Upper lobe of left lung (tissue), 4 donors: ENCODE measurements around the gene MT1H.

Source experiments
- EP300 ChIP-seq, 4 donors: sonication (generic); formaldehyde crosslinking; IDR thresholded peaks; one replicate each; pipeline ENCODE4 v1.5.1; 2017; ENCODE audit warnings: antibody characterized with exemption in 4 of 4, control low read depth in 2 of 4
- POLR2AphosphoS5 ChIP-seq, 2 donors: sonication (generic); formaldehyde crosslinking; IDR thresholded peaks; one replicate each; pipeline ENCODE4 v1.5.1; 2017; ENCODE audit warnings: antibody characterized with exemption in 2 of 2
- TF ChIP-seq, protein P1 (sequence below), 6 experiments: fragments of 450-650 bp in 4 of 6; fragments of 200-600 bp in 2 of 6; sonication (generic) in 2 of 6; IDR thresholded peaks; one replicate each; pipeline ENCODE4 v1.5.1; 2016 to 2019; ENCODE audit warnings: antibody characterized with exemption in 6 of 6

DNA sequence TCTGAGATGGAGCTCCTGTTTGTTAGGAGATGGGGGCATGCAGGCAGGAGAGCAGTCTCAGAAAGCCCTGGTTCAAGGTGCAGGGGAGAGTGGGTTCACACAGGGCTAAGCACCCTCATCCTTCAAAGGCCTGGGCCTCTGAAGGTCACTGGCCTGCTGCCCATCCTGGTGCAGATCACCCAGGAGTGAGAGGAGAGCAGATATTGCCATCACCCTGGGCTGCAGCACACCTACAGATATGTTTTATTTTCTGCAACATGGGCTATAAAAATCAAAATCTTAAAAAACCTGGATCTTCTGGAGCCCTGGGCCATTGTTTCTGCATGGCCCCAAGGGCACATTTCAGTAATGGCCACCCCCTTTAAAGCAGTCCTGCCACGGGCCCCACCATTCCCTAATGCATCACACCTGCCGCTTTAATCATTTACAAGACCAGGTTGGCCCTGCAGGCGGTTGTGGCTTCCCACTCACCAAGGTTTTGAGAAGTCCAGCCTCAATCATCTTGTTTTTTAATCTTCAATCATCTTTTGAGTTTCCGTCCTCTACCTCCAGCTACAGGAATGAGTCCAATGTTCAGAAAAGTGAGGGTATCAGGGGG, 39.9 kb downstream of the MT1H start:
- TF ChIP-seq, protein P1, sequence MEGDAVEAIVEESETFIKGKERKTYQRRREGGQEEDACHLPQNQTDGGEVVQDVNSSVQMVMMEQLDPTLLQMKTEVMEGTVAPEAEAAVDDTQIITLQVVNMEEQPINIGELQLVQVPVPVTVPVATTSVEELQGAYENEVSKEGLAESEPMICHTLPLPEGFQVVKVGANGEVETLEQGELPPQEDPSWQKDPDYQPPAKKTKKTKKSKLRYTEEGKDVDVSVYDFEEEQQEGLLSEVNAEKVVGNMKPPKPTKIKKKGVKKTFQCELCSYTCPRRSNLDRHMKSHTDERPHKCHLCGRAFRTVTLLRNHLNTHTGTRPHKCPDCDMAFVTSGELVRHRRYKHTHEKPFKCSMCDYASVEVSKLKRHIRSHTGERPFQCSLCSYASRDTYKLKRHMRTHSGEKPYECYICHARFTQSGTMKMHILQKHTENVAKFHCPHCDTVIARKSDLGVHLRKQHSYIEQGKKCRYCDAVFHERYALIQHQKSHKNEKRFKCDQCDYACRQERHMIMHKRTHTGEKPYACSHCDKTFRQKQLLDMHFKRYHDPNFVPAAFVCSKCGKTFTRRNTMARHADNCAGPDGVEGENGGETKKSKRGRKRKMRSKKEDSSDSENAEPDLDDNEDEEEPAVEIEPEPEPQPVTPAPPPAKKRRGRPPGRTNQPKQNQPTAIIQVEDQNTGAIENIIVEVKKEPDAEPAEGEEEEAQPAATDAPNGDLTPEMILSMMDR (IDR thresholded peaks at IDR 0.05), result no peak
- TF ChIP-seq POLR2AphosphoS5 (IDR thresholded peaks at IDR 0.05) (no peak), EP300 (IDR thresholded peaks at IDR 0.05) (no peak)
